ENCODE measurements around the gene SCD5.

DNA sequence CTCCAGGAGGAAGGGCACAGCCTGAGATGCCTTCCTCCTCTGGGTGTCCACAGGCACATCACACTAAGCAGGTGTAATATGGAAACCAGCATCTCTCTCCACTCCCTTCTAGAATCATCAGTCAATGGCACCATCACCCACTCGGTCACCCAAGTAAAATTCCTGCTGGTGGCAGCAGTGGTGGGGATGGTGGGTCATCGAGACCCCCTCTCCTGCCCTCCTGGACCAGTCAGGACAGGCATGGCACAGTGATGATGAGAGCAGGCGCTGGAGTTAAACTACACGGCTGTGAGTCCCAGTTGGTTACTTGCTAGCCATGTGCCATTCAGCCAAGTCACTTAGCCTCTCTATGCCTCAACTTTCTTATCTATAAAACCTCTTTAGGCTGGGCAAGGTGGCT lies 42.5 kb downstream of the SCD5 start:
- TF ChIP-seq POLR2A (IDR thresholded peaks at IDR 0.05) = no peak
- TF ChIP-seq, protein P1, sequence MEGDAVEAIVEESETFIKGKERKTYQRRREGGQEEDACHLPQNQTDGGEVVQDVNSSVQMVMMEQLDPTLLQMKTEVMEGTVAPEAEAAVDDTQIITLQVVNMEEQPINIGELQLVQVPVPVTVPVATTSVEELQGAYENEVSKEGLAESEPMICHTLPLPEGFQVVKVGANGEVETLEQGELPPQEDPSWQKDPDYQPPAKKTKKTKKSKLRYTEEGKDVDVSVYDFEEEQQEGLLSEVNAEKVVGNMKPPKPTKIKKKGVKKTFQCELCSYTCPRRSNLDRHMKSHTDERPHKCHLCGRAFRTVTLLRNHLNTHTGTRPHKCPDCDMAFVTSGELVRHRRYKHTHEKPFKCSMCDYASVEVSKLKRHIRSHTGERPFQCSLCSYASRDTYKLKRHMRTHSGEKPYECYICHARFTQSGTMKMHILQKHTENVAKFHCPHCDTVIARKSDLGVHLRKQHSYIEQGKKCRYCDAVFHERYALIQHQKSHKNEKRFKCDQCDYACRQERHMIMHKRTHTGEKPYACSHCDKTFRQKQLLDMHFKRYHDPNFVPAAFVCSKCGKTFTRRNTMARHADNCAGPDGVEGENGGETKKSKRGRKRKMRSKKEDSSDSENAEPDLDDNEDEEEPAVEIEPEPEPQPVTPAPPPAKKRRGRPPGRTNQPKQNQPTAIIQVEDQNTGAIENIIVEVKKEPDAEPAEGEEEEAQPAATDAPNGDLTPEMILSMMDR (IDR thresholded peaks at IDR 0.05) = no peak

Measured in Peyer's patch (tissue), 4 donors.